SKM-1 (cell line): Measurements from ENCODE around the gene PRLR.

Experiments
- DNase-seq: peaks from one replicate; lab custom pipeline; 2025; ENCODE audit not compliant: unreplicated experiment; lab: John Stamatoyannopoulos, UW

The PRLR gene

DNA sequence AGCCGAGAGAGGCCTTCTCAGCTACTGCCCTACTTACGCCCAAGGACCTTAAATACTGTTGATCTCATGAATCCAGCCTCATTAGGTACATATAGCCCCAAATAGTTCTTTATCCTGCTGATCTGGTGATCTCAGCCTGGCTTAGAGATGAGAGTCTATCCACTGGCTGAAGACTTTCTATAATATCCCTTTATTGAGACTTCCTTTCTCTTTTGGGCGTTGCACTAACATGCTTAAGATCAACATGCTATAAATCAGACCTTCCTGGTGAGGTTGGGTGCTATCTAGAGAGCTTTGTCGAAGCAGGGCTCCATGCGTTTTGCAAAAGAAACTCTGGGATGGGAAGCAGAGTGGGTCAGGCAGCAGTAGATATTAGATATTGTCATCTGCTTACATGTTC, 138.6 kb downstream of the PRLR start:
- no peak for DNase-seq

DNA sequence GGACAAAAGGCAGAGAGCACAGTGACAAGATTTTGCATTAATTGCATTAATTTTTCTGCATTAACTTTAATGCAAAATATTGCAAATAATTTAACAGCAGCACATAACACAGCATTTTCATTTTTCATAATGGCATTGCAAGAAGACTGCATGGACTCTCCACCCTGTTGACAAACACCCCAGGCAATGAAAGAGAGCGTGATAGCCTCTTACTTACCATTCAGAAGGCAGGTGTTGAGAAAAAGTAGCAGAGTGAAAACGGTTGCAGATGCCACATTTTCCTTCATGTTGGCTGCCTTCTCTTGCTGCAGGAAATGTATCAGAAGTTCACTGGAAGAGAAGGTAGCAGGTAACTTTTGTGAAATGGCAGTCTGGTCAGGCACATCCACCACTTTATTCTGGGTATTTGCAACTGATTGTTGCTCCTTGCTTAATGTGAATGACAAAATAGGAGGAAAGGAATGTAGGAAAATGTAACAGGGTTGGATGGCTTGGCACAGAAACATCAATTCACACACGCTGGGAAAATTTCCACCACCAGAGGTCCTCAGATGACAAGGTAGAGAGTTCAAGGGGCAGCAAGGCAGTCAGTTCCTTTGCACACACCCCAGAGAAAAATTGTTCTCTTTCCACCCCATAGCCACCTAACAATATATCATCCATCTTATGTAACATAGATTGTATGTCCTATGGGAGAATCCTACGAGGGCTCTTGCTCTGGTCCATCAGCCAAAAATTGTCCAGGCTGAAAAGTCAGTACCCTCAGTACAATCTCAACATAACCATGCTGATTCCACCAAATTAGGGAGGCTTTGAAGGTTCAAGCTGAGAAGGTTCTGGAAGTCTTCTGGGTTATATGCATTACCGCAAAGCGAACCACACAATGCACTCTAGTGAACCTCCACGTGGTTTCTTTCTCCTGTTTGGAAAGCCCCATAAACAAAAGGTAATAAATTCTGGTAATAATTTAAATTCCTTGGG, 140.7 kb downstream of the PRLR start:
- peak; percentile 34 for DNase-seq

DNA sequence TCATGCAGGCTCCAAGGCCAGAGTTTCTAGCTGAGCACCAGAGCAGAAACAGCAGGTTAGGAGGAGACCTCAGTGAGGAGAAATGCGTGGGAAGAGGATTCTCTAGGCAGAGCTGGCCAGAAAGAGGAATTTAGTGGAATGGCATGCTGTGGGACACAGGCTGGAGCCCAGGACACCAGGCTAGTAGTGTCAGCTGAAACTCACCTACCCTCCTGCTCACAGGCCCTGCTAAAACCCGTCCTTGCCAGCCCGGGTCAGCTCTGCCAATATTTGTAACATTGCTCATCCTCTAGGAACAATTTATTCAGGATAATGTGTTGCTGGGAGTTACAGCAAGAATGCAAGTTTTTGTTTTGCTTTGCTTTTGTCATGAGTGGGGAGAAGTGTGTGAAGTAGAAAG, 142.3 kb downstream of the PRLR start:
- DNase-seq, result no peak

DNA sequence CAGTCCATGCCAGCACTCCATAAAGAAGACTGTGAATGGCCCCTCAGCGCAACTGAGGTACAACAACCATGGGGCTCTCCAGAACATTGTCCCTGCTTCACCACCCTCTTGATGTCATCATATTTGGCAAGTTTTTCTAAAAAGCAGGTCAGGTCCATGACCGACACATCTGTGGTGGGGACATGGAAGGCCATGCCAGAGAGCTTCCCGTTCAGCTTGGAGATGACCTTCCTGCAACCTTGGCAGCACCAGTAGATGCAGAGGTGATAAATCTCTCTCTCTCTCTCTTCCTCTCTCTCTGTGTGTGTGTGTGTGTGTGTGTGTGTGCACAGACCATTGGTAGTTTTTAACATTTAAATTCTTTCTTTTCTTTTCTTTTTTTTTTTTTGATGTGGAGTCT, 147.1 kb downstream of the PRLR start:
- no peak for DNase-seq

DNA sequence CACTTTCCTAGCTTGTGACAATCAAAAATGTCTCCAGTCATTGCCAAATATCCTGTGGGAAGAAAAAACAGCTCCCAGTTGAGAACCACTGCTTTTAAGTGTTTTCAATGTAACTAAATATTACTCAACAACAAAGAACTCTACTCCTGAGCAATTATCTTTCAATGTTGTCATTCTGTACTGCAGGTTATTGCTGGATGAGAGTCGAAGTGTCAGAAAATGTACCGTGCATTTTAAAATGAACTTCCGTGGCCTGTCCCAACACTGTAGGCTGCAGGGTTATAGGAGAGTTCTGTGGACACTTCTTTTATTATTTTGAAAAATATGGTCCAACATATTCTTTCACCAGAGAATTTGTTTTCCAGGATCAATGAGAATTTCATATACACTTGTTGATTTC, 147.8 kb downstream of the PRLR start:
- no peak for DNase-seq

DNA sequence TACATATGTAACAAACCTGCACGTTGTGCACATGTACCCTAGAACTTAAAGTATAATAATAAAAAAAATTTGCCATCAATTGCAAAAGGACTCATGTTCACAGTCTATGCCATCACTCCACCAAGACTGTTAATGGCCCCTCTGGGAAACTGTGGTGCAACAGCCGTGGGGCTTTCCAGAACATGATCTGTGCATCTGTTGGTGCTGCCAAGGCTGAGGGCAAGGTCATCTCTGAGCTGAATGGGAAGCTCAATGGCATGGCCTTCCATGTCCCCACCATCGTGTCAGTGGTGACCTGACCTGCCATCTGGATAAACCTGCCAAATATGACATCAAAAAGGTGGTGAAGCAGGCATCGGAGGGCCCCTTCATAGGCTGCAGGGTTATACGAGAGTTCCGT, 149.2 kb downstream of the PRLR start:
- no peak for DNase-seq

DNA sequence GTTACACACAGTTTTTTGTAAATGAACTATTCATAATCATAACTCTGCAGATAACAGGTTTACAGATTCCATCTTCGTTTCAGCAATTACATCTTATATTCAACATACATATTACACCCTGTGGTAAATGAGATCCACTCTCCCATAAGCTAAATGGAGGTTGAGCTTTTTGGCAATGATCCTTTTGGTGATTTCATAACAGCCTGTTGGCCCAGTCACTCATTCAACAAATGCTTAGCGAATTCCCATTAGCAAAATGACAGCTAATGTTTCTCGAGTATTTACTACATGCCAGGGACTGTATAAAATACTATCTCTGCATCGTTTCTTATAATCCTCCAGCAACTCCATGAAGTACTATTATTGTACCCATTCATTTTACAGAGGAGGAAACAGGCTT, 157.1 kb downstream of the PRLR start:
- DNase-seq, result no peak

DNA sequence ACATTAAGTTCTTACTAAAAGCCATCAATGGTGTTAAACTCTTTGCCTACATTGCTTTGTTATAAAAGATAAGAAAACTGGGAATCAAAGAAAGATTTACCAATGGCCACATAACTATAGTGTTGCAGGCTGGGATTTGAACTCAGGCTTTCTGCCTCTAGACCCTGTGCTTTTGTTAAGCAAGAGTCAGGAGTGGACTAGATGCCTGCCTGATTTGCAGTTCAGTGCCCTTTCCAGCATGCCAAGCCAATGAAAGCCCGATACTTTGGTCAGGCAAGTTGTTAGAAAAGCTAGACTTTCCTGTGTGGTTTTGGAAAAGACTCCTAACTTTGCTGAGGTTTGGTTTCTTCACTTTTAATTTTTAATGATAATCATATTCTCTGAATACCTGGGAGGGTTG, 161.1 kb downstream of the PRLR start:
- no peak for DNase-seq

DNA sequence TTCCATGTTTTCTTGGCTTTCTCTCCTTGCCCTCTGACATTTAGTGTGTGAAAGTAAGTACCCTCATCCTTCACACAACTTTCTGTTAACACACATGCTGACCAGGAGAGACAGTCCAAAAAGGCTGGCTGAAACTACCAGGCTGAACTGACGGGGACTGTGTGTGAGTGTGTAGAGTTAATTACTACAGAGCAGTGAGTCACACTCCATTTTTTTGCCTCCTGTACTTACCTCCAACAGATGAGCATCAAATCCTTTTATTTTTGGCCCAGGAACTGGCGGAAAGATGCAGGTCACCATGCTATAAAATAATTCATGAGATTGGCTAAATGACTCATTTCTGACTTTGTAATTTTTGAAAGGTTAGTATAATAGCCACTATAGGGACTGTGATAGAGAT, 162.3 kb downstream of the PRLR start:
- no peak for DNase-seq

DNA sequence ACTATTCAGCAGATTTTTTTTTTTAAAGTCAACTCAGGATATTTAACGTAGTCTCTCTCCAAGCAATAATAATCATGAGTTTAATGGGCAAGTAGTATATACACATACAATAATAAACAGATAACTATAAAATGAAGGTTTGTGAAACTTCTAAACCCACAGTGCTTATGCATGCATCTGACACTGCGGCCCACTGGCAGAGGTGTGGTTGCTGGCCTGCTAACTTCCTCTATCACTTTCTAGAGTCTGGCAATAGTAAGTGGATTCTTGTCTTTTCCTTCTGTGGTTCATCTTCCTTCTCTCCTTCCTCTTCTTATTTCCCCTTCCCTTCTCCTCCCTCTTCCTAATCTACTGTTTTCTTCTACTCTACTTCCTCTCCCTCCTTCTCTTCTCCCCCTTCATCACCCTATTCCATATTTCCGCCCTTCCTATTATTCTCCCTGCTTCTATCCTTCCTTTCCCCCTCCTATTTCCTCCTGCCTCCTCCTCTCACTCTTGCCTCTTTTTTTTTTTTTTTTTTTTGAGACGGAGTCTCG, 164.0 kb downstream of the PRLR start:
- DNase-seq, result peak; percentile 14

DNA sequence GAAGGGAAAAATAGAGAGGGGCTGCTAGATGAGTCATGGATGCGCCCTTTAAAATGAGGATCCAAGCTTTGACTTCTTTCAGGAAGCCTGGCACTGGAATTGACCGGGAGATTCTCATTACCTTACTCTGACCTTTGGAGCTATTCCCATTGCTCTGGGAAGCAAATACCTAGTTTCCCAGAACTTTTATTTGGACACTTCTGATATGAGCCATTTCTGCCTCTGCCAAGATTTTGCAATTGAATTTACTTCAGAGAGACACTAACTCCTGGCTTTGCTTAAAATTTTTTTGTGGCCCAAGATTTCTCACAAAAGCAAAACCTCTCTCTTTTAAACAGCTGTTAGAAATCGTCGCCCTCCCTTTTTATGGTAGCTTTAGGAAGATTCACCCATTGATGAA, 166.9 kb downstream of the PRLR start:
- no peak for DNase-seq

DNA sequence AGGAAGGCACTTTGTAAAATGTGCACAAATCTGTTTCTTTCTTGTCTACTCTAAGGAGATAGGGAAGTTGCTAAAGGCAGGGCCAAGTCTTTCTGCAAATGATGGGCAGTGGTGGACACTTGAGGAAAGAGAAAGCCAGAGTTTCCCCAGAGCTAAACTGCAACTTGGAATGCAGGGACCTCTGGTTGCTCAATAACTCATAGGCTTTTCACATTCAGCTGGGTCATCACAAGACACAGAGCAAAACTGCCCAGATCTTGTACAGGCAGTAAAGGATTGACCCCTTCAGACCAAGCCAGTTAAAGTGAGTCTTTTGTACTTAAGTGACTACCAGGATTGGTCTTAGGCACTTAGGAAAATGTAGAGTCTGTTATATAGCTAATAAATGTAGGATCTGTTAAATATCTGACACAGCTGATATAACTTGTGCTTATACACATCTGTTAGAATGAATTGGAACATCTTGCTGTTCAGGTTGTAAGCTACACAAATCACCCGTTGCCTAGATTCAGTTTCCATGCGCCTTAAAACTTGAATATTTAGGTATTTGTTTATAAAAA, 169.0 kb downstream of the PRLR start:
- DNase-seq, result no peak

DNA sequence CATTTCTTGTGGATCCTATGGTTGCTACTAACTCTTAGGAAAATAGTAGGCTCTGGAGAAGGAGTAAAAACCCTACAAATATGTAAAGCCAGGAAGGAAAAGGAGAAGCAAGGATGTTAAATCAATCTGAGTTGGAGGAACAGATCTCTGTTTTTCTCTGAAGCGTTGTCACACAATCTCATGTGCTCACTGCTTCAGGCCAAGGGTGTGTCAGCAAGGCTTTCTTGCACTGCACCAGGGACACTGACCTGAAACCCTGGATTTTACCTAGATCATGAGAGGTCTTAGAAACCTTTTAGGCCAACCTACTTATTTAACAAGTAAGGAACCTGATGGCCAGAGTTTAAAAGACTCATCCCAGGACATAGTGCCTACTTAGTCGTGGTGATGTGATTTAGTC, 170.1 kb downstream of the PRLR start:
- no peak for DNase-seq

DNA sequence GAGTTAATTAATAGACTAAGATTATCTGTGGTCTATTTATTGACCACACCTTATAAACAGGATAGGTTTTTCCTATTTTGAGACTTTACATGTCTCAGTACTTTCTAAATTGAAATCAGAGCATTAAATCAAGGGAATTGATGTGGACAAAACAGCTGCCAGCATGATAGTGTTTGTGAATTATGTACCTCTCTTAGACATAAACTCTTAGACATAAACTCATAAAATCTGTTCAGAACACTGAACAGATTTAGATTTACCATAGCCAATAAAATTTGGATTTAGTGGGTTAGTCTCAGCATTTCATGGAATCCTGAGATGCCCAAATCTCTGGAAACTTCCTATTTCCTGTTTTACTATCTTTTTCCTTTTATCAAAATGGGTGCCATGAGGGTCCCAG, 171.0 kb downstream of the PRLR start:
- no peak for DNase-seq

DNA sequence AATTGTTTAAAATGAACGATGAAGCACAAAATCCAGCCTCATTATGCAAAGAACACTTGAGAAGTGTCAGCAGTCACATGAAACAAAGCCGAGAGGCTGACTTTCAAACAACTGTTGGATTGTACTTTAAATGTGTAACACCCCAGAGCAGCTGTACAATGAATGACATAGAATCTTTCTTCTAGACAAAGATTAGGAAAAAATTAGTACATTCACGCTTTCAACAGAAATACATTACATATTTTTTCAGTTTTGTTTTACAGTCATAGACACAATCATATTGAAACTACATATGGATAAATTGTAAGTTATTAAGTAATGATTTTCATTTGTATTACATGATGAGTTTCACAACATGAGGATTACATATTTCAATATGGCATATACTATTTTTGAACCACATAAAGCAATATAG, 171.9 kb downstream of the PRLR start:
- DNase-seq, result no peak

DNA sequence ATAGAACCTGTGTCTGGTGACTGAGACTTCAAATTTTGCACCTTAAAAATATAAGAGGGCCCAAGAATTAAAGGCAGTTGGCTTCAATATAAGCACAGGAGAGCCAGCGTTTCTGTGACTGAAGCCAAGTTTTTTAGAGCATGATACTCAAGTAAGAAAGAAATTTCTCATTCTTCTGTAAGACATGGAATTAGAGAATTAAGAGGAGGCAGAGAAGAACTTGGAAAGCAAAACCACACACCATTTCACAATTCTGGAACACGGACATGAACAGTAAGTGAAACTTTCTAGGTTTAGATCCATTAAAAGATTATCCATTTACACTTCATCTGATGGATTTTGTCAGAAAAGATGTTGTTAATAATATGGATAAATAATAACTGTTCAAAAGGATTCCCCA, 173.6 kb downstream of the PRLR start:
- DNase-seq, result no peak

DNA sequence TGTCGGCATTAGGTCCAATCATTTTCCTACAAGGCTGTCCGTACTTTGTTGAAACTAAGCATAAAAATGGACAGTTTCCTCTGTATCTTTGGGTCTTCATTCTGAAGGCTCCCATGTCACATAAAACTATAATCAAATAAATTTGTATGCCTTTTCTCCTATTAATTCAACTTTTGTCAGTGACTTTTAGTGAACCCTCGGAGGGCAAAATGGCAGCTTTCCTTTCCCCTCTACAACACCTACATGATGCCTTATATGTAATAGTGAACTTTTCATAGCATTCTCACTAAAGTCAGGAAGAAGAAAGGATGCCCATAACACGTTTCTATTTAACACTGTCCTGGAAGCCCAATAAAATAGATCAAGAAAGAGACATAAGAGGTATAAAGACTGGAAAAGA, 177.4 kb downstream of the PRLR start:
- DNase-seq, result no peak

DNA sequence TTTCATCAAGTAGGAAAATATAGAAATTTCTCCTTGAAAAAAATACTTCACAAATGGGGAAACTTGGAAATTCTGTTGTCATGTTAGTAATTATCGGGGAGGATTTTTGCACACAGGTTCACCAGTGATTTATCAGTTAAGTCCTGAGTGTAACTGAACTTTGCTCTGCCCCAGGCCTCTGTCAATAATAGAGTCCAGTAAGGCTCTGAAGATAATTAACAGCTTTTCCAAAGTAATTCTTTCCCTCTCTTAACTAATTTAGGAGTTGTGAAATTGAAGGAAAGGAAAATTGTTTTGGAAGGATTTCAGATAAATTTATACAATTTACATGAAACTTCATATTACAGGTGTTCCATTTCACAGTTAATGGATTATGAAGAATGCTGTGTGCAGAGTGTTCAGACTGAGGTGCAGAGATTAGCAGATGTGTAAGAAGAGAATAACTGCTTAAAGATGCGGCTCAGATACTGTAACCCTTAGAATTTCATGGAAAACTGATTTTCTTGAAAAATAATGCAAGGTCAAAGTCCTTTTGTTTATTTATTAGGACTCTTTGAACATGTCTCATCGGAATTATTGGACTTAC, 179.7 kb downstream of the PRLR start:
- DNase-seq, result no peak

DNA sequence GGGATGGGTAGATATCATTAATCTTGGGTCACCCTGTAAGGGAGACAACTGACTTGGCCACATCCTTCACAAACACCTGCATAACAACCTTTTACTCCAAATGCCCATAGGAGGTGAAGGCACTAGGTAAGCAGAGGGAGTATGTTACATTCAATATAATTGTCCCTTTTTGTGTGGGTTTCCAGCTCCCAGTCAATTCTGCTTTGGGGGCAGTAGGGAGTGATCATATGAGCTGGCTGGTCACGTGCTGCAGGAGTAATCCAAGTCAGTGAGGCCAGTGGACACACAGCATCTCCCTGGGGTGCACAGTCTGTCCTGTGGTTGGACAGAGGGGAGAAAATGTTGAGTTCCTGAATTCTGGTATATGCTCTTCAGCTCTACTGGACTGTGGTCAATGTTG, 181.4 kb downstream of the PRLR start:
- DNase-seq, result no peak

DNA sequence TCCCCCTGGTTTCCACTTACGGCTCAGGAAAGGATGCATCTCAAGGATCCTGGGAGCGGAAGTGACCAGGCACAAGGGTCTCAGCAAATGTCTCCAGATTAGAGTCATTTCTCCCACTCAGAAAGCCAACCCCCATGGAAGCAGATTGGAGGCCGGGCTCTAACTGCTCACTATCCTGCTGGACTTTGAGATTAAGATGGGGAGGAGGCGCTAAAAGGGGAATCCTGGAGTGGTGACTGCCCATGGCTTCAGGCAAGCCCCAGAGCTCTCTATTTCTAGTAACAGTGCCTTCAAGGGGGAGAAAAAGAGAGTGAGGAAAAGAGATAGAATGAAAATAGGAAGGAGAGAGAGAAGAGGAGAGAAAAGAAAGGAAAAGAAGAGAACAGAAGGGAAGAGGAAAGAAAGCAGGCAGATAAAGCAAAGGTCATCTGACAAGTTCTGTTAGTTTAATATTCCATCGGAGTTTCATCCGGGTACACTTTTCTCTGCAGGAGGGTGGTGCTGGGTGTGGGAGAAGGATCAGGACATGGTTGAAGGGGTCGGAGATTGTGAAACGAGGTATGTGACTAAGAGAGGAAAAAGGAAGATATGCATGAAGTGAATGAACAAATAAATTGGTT, 182.4 kb downstream of the PRLR start, which contains the start of gene AGXT2:
Gene AGXT2 (minus strand): TSS at position 165 of the 620 bp plus-strand sequence. CDS start 57 bp downstream, at position 108.
- DNase-seq, result no peak

DNA sequence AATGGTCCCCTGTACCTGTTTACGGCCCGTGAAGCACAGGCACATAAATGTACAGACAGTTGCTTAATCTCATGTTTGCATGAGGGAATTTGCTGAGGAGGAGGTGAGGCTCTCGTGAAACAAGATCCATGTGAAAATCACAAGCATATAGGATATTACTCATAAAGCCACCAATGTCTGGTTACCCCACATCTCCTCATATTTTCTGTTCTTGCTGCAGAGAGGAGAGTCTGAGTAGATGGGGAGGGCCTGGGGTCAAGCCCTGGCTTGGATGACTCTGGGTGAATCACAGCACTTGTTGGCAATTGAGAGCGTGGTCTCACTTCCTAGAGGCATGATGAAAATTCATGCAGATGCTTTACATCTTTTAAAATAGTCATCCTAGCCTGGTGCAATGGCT, 183.5 kb downstream of the PRLR start:
- no peak for DNase-seq
